Panc1 (cell line): ENCODE data around the gene AOAH. TPM values are rescaled to one million over a fixed set of nuclear protein-coding genes. Genes with fewer than 3 reads are reported as not detected.
"Not testable (repeated sequence)": the region's sequence is repeated elsewhere in the genome, so short reads cannot be mapped to it uniquely, and the experiment has no call there.

Source experiments
- ATAC-seq: fragments of 200-7000 bp; cut with Tn5 transposase; 2 replicates; pipeline ENCODE4 v1.9.1; 2020; ENCODE audit warnings: mild to moderate bottlenecking, moderate library complexity
- BruUV-seq: library from RNA; stranded (reverse); fragments of 400-500 nt; replicated peaks from 2 replicates; lab custom pipeline; 2021; lab: Mats Ljungman, UMichigan
- CTCF ChIA-PET: fragments of 300-600 bp; sonication (Branson Sonifier 250); formaldehyde crosslinking; loops from one replicate; lab custom pipeline; 2022; ENCODE audit warnings: antibody characterized with exemption; lab: Charles Lee
- POLR2A ChIA-PET: fragments of 300-600 bp; sonication (Branson Sonifier 250); formaldehyde crosslinking; loops from one replicate; lab custom pipeline; 2022; ENCODE audit warnings: antibody characterized with exemption; lab: Charles Lee
- DNase-seq: peaks from one replicate; pipeline ENCODE4 v3.0.0-alpha.2; 2010; ENCODE audit warnings: low read depth, low spot score
- H3K27ac ChIP-seq: 2 replicates; pipeline ENCODE4 v1.5.1; 2011; ENCODE audit warnings: mild to moderate bottlenecking, low read length, inconsistent platforms
- H3K27me3 ChIP-seq: fragments of 200-500 bp; sonication (Bioruptor generic); 2 replicates; pipeline ENCODE4 v1.6.0; 2014; ENCODE audit warnings: low read length, inconsistent platforms; ENCODE audit not compliant: control insufficient read depth, insufficient read depth
- H3K36me3 ChIP-seq: fragments of 200-500 bp; sonication (Bioruptor generic); 2 replicates; pipeline ENCODE4 v1.5.1; 2014; ENCODE audit warnings: inconsistent platforms, mild to moderate bottlenecking, low read length, moderate library complexity; ENCODE audit not compliant: control insufficient read depth, insufficient read depth
- H3K4me1 ChIP-seq: 2 replicates; pipeline ENCODE4 v1.5.1; 2011; ENCODE audit warnings: inconsistent platforms, mild to moderate bottlenecking, low read length, moderate library complexity; ENCODE audit not compliant: control insufficient read depth, insufficient read depth
- H3K4me3 ChIP-seq, 2 experiments: 2 replicates each; pipeline ENCODE4 v1.5.1; 2011 to 2012; ENCODE audit warnings: low read depth in 2 of 2, low read length in 2 of 2, mild to moderate bottlenecking in 2 of 2, inconsistent platforms in 1 of 2, moderate library complexity in 1 of 2
- H3K9me3 ChIP-seq: fragments of 200-500 bp; sonication (Bioruptor generic); 2 replicates; pipeline ENCODE4 v1.5.1; 2014; ENCODE audit warnings: low read depth, mild to moderate bottlenecking, inconsistent platforms, low read length, moderate library complexity; ENCODE audit not compliant: control insufficient read depth, insufficient read depth
- CTCF ChIP-seq: fragments of 450-650 bp; IDR thresholded peaks from 2 replicates; pipeline ENCODE4 v1.5.1; 2017; ENCODE audit warnings: mild to moderate bottlenecking
- POLR2AphosphoS5 ChIP-seq: IDR thresholded peaks from 2 replicates; pipeline ENCODE4 v1.6.1; 2012; ENCODE audit warnings: mild to moderate bottlenecking, low read depth, low read length, moderate library complexity
- REST ChIP-seq, 2 experiments: IDR thresholded peaks; 2 replicates each; pipeline ENCODE4 v1.6.1; 2011 to 2012; ENCODE audit warnings: low read depth in 2 of 2, control low read depth in 1 of 2, low read length in 1 of 2, mild to moderate bottlenecking in 1 of 2, moderate library complexity in 1 of 2; ENCODE audit not compliant: insufficient read depth in 1 of 2
- SIN3A ChIP-seq: IDR thresholded peaks from 2 replicates; pipeline ENCODE4 v1.6.1; 2012; ENCODE audit warnings: low read depth, mild to moderate bottlenecking, low read length, moderate library complexity, borderline replicate concordance; ENCODE audit not compliant: insufficient read depth
- TCF7L2 ChIP-seq: IDR thresholded peaks from 2 replicates; pipeline ENCODE4 v1.6.1; 2011; ENCODE audit warnings: mild to moderate bottlenecking, low read depth, low read length, inconsistent platforms
- in situ Hi-C: cut with HindIII; loops from 2 replicates; pipeline ENCODE4 v1.10.0; 2016; ENCODE audit warnings: low sequenced_read_pairs, low pct_unique_long_range_greater_than_20kb
- intact Hi-C: fragments of 100-400 bp; cut with micrococcal nuclease; formaldehyde crosslinking; loops from one replicate; pipeline ENCODE4 v1.10.0; 2022; ENCODE audit not compliant: unreplicated experiment
- total RNA-seq: library from RNA; stranded (reverse); gene quantifications from one replicate; pipeline ENCODE4 v1.2.1, GENCODE V29; 2021; ENCODE audit not compliant: unreplicated experiment

Gene AOAH
- total RNA-seq, 1 experiment from 2014 or later: 0.31 TPM

GRCh38 chr7:36468370-36469101 is 255.8 kb downstream of the AOAH start:
- no peak for ATAC-seq
- CTCF ChIA-PET: no interaction called here
- no peak for TF ChIP-seq SIN3A
- TF ChIP-seq CTCF: no peak
- no peak for TF ChIP-seq POLR2AphosphoS5
- TF ChIP-seq TCF7L2: no peak
- no peak for TF ChIP-seq REST (IDR thresholded peaks at IDR 0.05; ENCODE audit: insufficient read depth in 1 of 2, low read depth in 2 of 2, low read length in 1 of 2)
- no peak overlapping the region for H3K27ac ChIP-seq
- H3K36me3 ChIP-seq: no peaks in the 10 kb centered on the region
- no peak for DNase-seq
- intact Hi-C loops (no loop called here), in situ Hi-C loops (no loop called here)
- no TSS peak for BruUV-seq
- no peaks in the 10 kb centered on the region for H3K4me1 ChIP-seq
- no peaks in the 10 kb centered on the region for H3K9me3 ChIP-seq
- H3K27me3 ChIP-seq: no peaks in the 10 kb centered on the region
- no peak overlapping the region for H3K4me3 ChIP-seq
- POLR2A ChIA-PET: no interaction called here

- CTCF ChIA-PET, H3K36me3 ChIP-seq, ATAC-seq, in situ Hi-C loops, POLR2A ChIA-PET, H3K27ac ChIP-seq, H3K27me3 ChIP-seq, H3K9me3 ChIP-seq, DNase-seq, H3K4me1 ChIP-seq, BruUV-seq, H3K4me3 ChIP-seq, intact Hi-C loops: not testable (repeated sequence)
Observed at GRCh38 chr7:36466001-36466400, 258.3 kb downstream of the AOAH start.

- Histone ChIP-seq H3K4me1 (no peaks in the 10 kb centered on the region), H3K27ac (no peak overlapping the region), H3K9me3 (no peaks in the 10 kb centered on the region), H3K4me3 (no peak overlapping the region), H3K27me3 (no peaks in the 10 kb centered on the region), H3K36me3 (no peaks in the 10 kb centered on the region)
- no peak for TF ChIP-seq POLR2AphosphoS5
- TF ChIP-seq CTCF: no peak
- no peak for TF ChIP-seq SIN3A
- TF ChIP-seq TCF7L2: no peak
- no peak for TF ChIP-seq REST (IDR thresholded peaks at IDR 0.05; ENCODE audit: insufficient read depth in 1 of 2, low read depth in 2 of 2, low read length in 1 of 2)
- POLR2A ChIA-PET: no interaction called here
- no TSS peak for BruUV-seq
- CTCF ChIA-PET: no interaction called here
- no peak for DNase-seq
- in situ Hi-C loops: no loop called here
- intact Hi-C loops: no loop called here
- ATAC-seq: no peak
Observed at GRCh38 chr7:36464271-36464670, 260.0 kb downstream of the AOAH start.
